PC-9 (cell line): ENCODE data around the gene MUS81.
"Not testable (repeated sequence)": the region's sequence is repeated elsewhere in the genome, so short reads cannot be mapped to it uniquely, and the experiment has no call there.

Experiments
- EZH2 ChIP-seq: fragments of 200-600 bp; sonication (generic); IDR thresholded peaks from 2 replicates; pipeline ENCODE4 v1.8.0; 2017; ENCODE audit warnings: antibody characterized with exemption, low read depth
- TF ChIP-seq, protein P1 (sequence below): fragments of 200-600 bp; sonication (generic); conservative IDR thresholded peaks from 2 replicates; pipeline ENCODE4 v1.6.1; 2017; ENCODE audit warnings: mixed run types, antibody characterized with exemption, mild to moderate bottlenecking, moderate library complexity

DNA sequence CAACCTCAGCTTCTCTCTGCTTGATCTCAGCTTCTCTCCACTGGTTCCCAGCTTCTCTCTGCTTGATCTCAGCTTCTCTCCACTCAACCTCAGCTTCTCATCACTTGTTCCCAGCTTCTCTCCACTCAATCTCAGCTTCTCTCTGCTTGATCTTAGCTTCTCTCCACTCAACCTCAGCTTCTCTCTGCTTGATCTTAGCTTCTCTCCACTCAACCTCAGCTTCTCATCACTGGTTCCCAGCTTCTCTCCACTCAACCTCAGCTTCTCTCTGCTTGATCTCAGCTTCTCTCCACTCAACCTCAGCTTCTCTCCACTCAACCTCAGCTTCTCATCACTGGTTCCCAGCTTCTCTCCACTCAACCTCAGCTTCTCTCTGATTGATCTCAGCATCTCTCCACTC lies 28.0 kb upstream of the MUS81 start:
- TF ChIP-seq, protein P1, sequence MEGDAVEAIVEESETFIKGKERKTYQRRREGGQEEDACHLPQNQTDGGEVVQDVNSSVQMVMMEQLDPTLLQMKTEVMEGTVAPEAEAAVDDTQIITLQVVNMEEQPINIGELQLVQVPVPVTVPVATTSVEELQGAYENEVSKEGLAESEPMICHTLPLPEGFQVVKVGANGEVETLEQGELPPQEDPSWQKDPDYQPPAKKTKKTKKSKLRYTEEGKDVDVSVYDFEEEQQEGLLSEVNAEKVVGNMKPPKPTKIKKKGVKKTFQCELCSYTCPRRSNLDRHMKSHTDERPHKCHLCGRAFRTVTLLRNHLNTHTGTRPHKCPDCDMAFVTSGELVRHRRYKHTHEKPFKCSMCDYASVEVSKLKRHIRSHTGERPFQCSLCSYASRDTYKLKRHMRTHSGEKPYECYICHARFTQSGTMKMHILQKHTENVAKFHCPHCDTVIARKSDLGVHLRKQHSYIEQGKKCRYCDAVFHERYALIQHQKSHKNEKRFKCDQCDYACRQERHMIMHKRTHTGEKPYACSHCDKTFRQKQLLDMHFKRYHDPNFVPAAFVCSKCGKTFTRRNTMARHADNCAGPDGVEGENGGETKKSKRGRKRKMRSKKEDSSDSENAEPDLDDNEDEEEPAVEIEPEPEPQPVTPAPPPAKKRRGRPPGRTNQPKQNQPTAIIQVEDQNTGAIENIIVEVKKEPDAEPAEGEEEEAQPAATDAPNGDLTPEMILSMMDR = not testable (repeated sequence)
- TF ChIP-seq EZH2 = not testable (repeated sequence)
